Neural progenitor cell (in vitro differentiated cells): ENCODE measurements around the gene KRT39. TPM values are rescaled to one million over a fixed set of nuclear protein-coding genes. Genes with fewer than 3 reads are reported as not detected.

ENCODE experiments used
- DNase-seq: peaks from one replicate; pipeline ENCODE4 v3.0.0-alpha.2; 2016; ENCODE audit warnings: low spot score
- H2AFZ ChIP-seq: fragments of 200-600 bp; sonication (generic); replicated peaks from 2 replicates; pipeline ENCODE4 v1.6.1; 2016; ENCODE audit warnings: antibody characterized with exemption
- H3F3A ChIP-seq: fragments of 200-600 bp; sonication (generic); 2 replicates; pipeline ENCODE4 v1.6.1; 2016; ENCODE audit warnings: antibody characterized with exemption, low read depth
- H3K27ac ChIP-seq: fragments of 200-600 bp; sonication (generic); 2 replicates; pipeline ENCODE4 v1.5.1; 2016; ENCODE audit warnings: mild to moderate bottlenecking
- H3K27me3 ChIP-seq: fragments of 200-600 bp; sonication (generic); 2 replicates; pipeline ENCODE4 v1.6.1; 2016; ENCODE audit warnings: mild to moderate bottlenecking, moderate library complexity
- H3K36me3 ChIP-seq: fragments of 200-600 bp; sonication (generic); 2 replicates; pipeline ENCODE4 v1.5.1; 2016
- H3K4me1 ChIP-seq: fragments of 200-600 bp; sonication (generic); 2 replicates; pipeline ENCODE4 v1.6.1; 2016; ENCODE audit warnings: mixed run types
- H3K4me2 ChIP-seq: fragments of 200-600 bp; sonication (generic); 2 replicates; pipeline ENCODE4 v1.6.1; 2016
- H3K4me3 ChIP-seq: fragments of 200-600 bp; sonication (generic); 2 replicates; pipeline ENCODE4 v1.5.1; 2016
- H3K79me2 ChIP-seq: fragments of 200-600 bp; sonication (generic); 2 replicates; pipeline ENCODE4 v1.6.1; 2016; ENCODE audit warnings: low read depth
- H3K9ac ChIP-seq: fragments of 200-600 bp; sonication (generic); 2 replicates; pipeline ENCODE4 v1.6.1; 2016
- H3K9me3 ChIP-seq: fragments of 200-600 bp; sonication (generic); 2 replicates; pipeline ENCODE4 v1.5.1; 2016; ENCODE audit warnings: low read depth
- H4K20me1 ChIP-seq: fragments of 200-600 bp; sonication (generic); 2 replicates; pipeline ENCODE4 v1.6.1; 2016; ENCODE audit warnings: low read depth
- H3K27ac Mint-ChIP-seq: 3 replicates; pipeline ENCODE4 v1.8.0; 2021; ENCODE audit warnings: mixed read lengths
- H3K27me3 Mint-ChIP-seq: 2 replicates; pipeline ENCODE4 v1.8.0; 2022; ENCODE audit warnings: low read depth, mild to moderate bottlenecking, inconsistent platforms, moderate library complexity, mixed read lengths; ENCODE audit not compliant: insufficient read depth
- H3K36me3 Mint-ChIP-seq: 3 replicates; pipeline ENCODE4 v1.8.0; 2021; ENCODE audit warnings: mixed read lengths
- H3K4me1 Mint-ChIP-seq: 3 replicates; pipeline ENCODE4 v1.8.0; 2021; ENCODE audit warnings: mixed read lengths
- H3K4me3 Mint-ChIP-seq: 3 replicates; pipeline ENCODE4 v1.8.0; 2021; ENCODE audit warnings: mild to moderate bottlenecking, moderate library complexity, mixed read lengths
- H3K9me3 Mint-ChIP-seq: 3 replicates; pipeline ENCODE4 v1.8.0; 2020; ENCODE audit warnings: mixed read lengths
- EZH2 ChIP-seq: fragments of 200-600 bp; sonication (generic); IDR thresholded peaks from 2 replicates; pipeline ENCODE4 v1.6.1; 2017; ENCODE audit warnings: antibody characterized with exemption, mild to moderate bottlenecking, moderate library complexity
- EZH2phosphoT487 ChIP-seq: fragments of 200-600 bp; sonication (generic); IDR thresholded peaks from 2 replicates; pipeline ENCODE4 v1.6.1; 2017; ENCODE audit warnings: antibody characterized with exemption
- total RNA-seq: library from RNA; depleted of rRNA; stranded (reverse); fragments of >200 nt; gene quantifications from 2 replicates; pipeline ENCODE4 v1.2.3, GENCODE V29; 2015; ENCODE audit warnings: low replicate concordance
- TF ChIP-seq, protein P1 (sequence below): fragments of 200-600 bp; sonication (generic); IDR thresholded peaks from 2 replicates; pipeline ENCODE4 v1.5.1; 2017; ENCODE audit warnings: antibody characterized with exemption, mild to moderate bottlenecking

Gene KRT39
- total RNA-seq, 1 donor from 2014 or later, result not detected

DNA sequence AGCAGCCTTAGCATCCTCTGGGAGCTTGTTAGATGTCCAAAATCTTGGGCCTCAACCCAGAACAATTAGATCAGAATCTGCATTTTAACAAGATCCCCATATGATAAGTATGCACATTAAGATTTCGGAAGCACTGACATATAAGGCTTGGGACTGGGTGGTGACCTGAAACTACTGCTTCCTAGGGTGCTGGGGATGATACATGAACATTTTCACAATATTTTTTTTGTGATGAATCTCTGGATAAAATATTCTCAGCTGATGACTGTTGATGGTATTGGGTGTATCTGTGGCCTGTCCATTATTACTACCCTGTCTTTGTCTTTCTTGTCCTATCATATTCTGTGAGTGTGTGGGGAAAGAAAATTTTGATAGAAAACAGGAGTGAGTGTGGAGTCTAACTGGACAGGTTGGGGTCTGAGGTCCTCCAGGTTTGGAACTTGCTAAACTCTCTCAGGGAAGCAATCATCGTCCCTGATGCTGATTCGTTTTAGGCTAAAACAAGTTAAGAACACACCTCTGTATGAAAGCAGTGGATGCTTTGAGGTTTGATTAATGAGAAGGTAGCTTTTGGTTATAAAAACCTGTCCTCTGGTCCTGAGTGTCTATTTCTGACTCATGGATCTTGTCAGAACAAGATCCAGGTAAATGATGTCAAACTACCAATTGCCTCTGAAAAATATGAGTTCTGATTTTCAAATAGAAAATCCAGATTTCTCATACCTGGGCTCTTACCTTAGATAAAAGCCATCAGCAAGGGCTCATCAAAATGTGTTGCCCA is 52.5 kb downstream of the KRT39 start:
- no peaks in the 10 kb centered on the region for H3K79me2 ChIP-seq
- Mint-ChIP-seq H3K4me1 (peaks cover 4% of the 10 kb centered on the region), H3K36me3 (no peaks in the 10 kb centered on the region), H3K27ac (no peak overlapping the region), H3K9me3 (no peaks in the 10 kb centered on the region), H3K27me3 (no peaks in the 10 kb centered on the region), H3K4me3 (no peak overlapping the region)
- no peaks in the 10 kb centered on the region for H4K20me1 ChIP-seq
- no peak overlapping the region for H3K4me3 ChIP-seq
- H3K4me1 ChIP-seq, result peaks cover 11% of the 10 kb centered on the region
- H3K4me2 ChIP-seq, result no peak overlapping the region
- no peaks in the 10 kb centered on the region for H3K9me3 ChIP-seq
- DNase-seq, result no peak
- TF ChIP-seq EZH2phosphoT487 (no peak), EZH2 (no peak)
- TF ChIP-seq, protein P1, sequence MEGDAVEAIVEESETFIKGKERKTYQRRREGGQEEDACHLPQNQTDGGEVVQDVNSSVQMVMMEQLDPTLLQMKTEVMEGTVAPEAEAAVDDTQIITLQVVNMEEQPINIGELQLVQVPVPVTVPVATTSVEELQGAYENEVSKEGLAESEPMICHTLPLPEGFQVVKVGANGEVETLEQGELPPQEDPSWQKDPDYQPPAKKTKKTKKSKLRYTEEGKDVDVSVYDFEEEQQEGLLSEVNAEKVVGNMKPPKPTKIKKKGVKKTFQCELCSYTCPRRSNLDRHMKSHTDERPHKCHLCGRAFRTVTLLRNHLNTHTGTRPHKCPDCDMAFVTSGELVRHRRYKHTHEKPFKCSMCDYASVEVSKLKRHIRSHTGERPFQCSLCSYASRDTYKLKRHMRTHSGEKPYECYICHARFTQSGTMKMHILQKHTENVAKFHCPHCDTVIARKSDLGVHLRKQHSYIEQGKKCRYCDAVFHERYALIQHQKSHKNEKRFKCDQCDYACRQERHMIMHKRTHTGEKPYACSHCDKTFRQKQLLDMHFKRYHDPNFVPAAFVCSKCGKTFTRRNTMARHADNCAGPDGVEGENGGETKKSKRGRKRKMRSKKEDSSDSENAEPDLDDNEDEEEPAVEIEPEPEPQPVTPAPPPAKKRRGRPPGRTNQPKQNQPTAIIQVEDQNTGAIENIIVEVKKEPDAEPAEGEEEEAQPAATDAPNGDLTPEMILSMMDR, result no peak
- H2AFZ ChIP-seq, result no peak overlapping the region
- no peak overlapping the region for H3K27ac ChIP-seq
- H3K36me3 ChIP-seq, result no peaks in the 10 kb centered on the region
- H3F3A ChIP-seq, result no peaks in the 10 kb centered on the region
- H3K27me3 ChIP-seq, result no peaks in the 10 kb centered on the region
- H3K9ac ChIP-seq, result no peak overlapping the region

DNA sequence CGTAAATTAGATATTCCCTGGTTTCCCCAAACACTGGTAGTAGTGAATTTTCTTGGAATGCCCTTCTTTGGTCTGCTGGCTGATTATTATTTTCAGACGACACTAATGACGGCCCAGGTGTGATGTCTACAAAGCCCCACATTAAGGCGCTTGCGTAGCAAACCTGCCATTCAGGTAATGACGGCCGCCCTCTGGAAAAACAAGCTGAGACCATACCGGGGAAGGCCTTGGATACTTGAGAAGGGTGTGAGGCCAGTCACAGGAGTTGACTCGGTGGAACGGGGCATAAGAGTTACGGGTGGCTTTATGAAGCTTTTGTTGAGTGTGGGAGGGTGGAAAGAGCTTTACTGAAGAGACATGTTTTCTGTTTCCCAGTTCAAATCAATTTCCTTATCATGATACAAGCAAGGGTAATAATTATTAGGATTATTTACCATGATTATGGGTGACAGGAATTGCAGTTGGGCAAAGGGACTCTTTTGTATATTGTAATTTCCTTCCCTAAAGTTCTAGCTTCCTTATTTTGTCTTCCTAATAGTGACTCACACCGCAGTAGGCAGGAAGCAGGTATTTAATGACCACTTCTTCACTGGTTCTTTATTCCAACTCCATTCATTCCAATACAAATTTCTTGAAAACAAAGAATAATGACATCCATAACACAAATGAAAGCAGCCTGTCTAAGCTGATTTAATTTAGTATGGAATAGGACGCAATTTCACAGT is 54.1 kb downstream of the KRT39 start:
- H3K36me3 Mint-ChIP-seq, result no peaks in the 10 kb centered on the region
- Histone ChIP-seq H3F3A (no peaks in the 10 kb centered on the region), H3K36me3 (no peaks in the 10 kb centered on the region), H4K20me1 (no peaks in the 10 kb centered on the region), H3K27ac (no peak overlapping the region), H3K79me2 (no peaks in the 10 kb centered on the region), H3K9ac (no peak overlapping the region), H3K4me2 (no peak overlapping the region), H3K9me3 (no peaks in the 10 kb centered on the region), H3K4me1 (peaks cover 22% of the 10 kb centered on the region), H3K27me3 (no peaks in the 10 kb centered on the region), H2AFZ (no peak overlapping the region), H3K4me3 (no peak overlapping the region)
- no peak overlapping the region for H3K4me3 Mint-ChIP-seq
- no peak for DNase-seq
- no peak for TF ChIP-seq EZH2
- no peak for TF ChIP-seq EZH2phosphoT487
- TF ChIP-seq, protein P1, result no peak
- no peak overlapping the region for H3K27ac Mint-ChIP-seq
- no peaks in the 10 kb centered on the region for H3K27me3 Mint-ChIP-seq
- H3K4me1 Mint-ChIP-seq, result peaks cover 4% of the 10 kb centered on the region
- H3K9me3 Mint-ChIP-seq, result no peaks in the 10 kb centered on the region

DNA sequence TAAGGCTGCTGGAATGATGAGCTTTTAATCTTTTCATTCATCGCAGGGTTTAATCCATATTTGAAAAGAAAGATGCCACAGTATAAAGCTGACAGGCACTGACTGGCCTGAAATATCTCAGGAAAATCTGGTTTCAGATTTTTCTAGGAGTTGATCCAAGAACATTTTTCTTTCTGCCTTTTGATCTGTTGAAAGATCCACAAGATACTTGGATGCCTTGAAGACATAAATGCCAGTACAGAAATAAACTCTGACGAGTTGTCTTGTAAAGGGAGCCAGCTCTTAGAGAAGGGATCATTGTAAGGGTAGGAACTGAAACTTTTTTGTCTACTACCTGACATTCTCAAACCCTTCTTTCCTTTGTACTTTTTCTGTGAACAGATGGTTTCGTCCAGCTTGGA is 56.3 kb downstream of the KRT39 start:
- TF ChIP-seq EZH2phosphoT487, result no peak
- TF ChIP-seq, protein P1, result no peak
- TF ChIP-seq EZH2, result no peak
- H3K4me3 Mint-ChIP-seq, result no peak overlapping the region
- no peak for DNase-seq
- H3K4me1 ChIP-seq, result peaks cover 22% of the 10 kb centered on the region
- H2AFZ ChIP-seq, result peak overlapping the region; percentile 93
- H3K9me3 Mint-ChIP-seq, result no peaks in the 10 kb centered on the region
- H3K27me3 ChIP-seq, result no peaks in the 10 kb centered on the region
- no peak overlapping the region for H3K4me3 ChIP-seq
- H3K27ac ChIP-seq, result no peak overlapping the region
- H3K36me3 Mint-ChIP-seq, result no peaks in the 10 kb centered on the region
- no peak overlapping the region for H3K27ac Mint-ChIP-seq
- no peaks in the 10 kb centered on the region for H3K9me3 ChIP-seq
- H3K79me2 ChIP-seq, result no peaks in the 10 kb centered on the region
- no peaks in the 10 kb centered on the region for H4K20me1 ChIP-seq
- no peaks in the 10 kb centered on the region for H3F3A ChIP-seq
- no peaks in the 10 kb centered on the region for H3K36me3 ChIP-seq
- no peak overlapping the region for H3K4me2 ChIP-seq
- peaks cover 4% of the 10 kb centered on the region for H3K4me1 Mint-ChIP-seq
- H3K27me3 Mint-ChIP-seq, result no peaks in the 10 kb centered on the region
- H3K9ac ChIP-seq, result no peak overlapping the region
